DMS 273 treated with DMSO at 0.1 percent for 48 hours (cell line): ENCODE results near the gene ZNFX1.
"Not testable (repeated sequence)": the region's sequence is repeated elsewhere in the genome, so short reads cannot be mapped to it uniquely, and the experiment has no call there.

ENCODE experiments used
- DNase-seq: peaks from one replicate; lab custom pipeline; 2025; lab: John Stamatoyannopoulos, UW

Gene ZNFX1

GRCh38 chr20:49248301-49248700 lies 29.6 kb downstream of the ZNFX1 start:
- DNase-seq: no peak

DNA sequence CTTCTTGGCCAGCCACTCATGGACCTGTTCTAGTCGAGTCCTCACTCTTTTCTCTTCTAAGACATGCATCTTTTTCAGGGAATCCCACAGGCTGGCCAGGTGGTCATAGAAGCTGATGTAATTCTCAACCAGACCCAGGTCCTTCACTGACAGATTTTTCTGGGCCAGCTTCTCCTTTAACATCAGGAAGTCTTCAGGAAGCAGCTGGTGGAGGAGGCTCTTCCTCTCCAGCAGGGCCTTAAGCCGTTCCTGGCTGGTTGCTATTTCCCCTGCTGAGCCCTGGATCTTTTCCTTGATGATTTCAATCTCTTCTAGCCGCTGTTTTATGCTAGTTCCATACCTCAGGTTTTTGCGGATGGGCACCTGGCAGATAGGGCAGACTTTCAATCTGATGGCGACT lies 30.1 kb downstream of the ZNFX1 start:
- DNase-seq: no peak

DNA sequence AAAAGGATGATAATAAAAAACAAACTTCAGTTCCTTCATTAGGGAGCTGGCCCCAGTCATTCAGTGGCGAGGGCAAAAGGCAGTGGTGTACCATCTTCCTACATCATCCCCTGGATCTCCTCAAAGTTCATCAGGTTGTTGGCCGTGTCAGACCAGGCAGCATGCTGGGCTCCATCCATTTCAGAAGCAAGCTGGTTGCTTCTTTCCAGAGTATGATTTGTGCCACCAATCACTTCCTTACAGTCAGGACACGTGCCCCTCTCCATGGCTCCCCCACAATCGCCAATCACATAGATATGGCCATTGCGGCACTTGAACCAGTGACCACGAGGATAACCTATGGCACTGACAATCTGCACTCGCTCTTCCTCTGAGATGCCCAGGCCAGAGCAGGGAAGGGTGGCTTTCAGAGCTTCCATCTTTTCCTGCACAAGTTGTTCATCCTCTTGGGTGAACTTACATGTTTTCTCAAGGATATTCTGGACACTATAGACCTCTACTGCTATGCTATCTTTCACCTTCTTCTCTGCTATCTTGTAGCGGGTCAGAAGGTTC lies 30.6 kb downstream of the ZNFX1 start:
- DNase-seq: no peak

DNA sequence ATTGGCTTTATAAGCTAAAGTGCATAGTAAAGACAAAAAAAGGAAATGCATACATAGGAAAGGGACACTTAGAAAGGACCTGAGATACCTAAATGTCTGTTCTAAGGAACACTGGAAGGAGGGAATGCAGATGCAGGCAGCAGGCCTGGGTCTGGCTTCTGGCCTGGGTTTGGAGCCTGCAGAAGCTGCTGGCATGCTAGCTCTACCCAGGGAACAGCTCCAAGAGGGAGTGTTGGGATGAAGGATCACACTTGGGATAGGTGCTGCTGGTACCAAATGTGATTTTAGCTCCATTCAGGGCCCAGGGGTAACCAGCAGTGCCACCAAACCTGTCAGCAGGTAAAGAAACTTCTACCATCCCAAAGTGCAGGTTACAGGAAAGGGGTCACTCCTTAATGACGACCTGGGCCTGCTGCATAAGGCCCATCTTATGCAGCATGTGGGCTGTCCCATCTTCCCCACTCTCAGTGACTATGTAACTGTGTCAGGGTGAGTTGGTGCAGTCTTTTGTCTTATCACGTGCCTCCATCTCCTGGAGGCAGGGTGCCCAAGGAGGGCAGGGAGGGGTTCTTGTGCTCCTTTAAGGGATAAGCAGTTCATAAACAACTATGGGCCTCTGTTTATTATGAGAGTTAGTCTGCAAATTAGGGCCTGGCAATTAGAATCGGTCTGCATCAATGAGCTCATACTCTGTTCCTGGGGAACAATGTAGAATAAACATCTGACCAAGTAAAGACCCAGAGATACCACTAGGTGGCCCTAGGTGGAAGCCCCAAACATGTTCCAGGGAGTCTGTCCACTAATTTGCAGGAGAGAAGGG lies 31.7 kb downstream of the ZNFX1 start:
- no peak for DNase-seq

DNA sequence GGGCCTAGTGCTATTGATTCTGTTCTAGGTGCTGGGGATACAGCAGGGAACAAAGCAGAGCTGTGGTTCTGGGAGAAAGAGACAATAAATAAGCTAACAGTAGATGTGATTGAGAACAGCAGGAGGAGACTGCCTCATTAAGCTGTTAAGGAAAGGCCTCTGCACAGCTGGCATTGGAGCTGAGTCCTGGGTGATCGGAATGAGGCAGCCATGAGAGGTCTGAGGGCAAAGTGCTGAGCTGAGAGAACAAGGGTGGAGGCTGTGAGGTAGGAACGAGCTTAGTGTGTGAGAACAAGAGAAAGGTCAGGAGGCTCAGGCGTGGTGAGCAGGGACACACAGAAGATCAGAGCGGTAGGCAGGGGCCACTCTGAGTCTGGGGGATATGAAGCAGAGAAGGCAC lies 40.3 kb downstream of the ZNFX1 start:
- no peak for DNase-seq

DNA sequence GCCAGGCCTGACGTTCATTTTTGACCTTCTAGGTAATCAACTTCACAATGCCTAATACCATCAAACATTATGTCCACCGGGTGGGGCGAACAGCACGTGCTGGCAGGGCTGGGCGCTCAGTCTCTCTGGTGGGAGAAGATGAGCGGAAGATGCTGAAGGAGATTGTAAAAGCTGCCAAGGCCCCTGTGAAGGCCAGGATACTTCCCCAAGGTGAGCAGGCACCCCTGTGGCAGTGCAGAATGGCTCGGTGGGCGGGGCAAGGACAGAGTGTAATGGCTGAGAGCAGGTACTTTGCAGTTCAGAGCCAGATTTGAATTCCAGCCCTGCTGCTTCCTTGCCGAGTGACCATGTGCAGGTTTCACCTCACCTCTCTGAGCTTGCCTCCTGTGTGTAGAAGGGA lies 41.6 kb downstream of the ZNFX1 start:
- DNase-seq: no peak

DNA sequence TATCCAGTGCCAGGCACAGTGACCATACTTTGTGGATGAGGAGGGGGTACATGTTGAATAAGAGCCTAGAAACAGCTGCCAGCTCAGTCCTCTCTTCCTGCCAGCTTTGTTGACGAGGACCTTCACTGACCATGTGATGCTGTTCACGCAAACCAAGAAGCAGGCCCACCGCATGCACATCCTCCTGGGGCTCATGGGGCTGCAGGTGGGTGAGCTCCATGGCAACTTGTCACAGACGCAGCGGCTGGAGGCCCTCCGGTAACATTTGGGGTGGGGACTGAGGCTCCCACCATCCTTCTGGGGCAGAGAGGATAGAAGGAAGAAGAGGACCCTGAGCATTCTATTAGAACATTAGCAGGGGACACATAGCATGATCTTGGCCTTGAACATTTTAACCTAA lies 43.0 kb downstream of the ZNFX1 start:
- no peak for DNase-seq

- no peak for DNase-seq
Observed at GRCh38 chr20:49233226-49233625, 44.6 kb downstream of the ZNFX1 start.

DNA sequence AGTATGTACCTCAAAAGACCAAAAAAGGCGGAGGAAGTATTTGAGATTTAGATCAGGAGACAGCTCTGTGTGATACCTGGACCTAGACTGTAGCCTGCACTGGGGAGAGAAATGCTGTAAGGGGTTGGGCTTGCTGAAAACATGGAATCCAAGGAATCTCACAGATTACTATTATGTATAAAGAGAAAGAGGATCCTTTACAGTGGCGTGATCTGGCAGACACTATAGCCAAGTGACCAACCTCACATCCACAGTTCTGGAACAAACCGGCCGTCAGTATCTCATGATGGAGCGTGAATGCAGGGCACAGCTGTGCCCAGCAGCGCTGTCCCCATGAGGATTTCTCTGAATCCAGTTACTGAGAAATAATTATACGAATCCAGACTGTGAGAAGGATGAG lies 46.4 kb downstream of the ZNFX1 start:
- DNase-seq: no peak

- peak; percentile 88 for DNase-seq
Observed at GRCh38 chr20:49230561-49231133, 47.2 kb downstream of the ZNFX1 start.

DNA sequence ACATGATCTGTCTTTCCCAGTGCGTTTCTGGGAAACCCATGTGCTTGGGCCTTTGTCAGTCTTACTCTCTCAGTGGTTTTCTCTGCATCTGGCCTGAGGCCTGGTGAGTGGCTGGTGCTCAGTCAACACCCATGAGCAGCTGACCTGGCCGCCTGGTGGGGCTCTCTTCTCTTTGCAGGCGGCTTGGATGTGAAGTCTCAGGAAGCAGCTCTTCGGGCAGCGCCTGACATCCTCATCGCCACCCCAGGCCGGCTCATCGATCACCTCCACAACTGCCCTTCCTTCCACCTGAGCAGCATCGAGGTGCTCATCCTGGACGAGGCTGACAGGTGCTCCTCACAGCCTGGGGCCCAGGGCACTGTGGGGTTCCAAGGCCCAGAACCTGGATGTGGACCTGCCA lies 47.8 kb downstream of the ZNFX1 start:
- DNase-seq: no peak

- no peak for DNase-seq
Observed at GRCh38 chr20:49229381-49229780, 48.5 kb downstream of the ZNFX1 start.

DNA sequence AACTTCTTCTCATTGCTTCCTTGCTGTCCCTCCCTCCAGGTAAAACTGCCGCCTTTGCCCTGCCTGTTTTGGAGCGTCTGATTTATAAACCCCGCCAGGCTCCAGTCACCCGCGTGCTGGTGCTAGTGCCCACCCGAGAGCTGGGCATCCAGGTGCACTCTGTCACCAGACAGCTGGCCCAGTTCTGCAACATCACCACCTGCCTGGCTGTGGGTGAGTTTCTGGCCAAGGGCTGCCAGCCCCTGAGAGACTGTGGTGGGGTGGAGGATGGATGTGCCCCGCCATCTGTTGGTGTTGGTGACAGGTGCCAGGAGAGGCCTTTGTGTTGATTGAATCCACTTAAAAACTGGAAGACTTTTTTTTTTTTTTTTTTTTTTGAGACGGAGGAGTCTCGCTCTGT lies 49.2 kb downstream of the ZNFX1 start:
- peak; percentile 88 for DNase-seq

GRCh38 chr20:49225896-49226295 lies 52.0 kb downstream of the ZNFX1 start:
- no peak for DNase-seq

GRCh38 chr20:49219924-49220831 lies 57.7 kb downstream of the ZNFX1 start:
- DNase-seq: no peak

GRCh38 chr20:49219091-49219923 lies 58.5 kb downstream of the ZNFX1 start, which contains the start of gene DDX27:
TSS of gene DDX27 (plus strand) at chr20:49219416. CDS start at chr20:49219449, 33 bp downstream.
- DNase-seq: peak; percentile 97

- DNase-seq: not testable (repeated sequence)
Observed at GRCh38 chr20:49218739-49219090, 59.1 kb downstream of the ZNFX1 start.

DNA sequence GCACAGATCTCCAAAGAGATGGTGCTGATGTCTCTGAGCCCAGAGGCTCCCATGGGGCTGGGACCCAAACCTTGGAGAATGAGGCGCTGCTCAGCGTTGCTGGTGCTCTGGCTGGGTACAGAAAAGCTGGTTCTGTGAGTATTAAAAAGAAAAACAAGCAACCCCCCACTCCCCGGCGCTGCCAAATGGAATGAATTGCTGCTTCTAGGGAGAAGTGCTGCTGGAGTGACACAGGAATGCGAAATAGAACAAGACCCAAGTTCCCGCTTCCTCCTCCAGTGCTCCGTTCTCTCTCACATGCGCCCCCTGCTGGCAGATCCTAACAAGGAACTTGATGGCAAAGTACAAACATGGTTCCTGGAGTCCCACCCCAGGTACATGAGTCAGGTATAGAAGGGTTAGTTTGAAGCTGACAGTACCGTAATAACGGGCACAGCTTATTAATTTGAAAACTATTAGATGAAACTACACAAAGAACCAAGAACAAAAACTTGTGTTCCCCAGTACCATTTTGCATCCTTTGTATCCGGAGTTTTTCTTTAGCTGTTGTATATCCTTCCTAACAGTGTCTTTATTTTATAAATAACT lies 60.8 kb downstream of the ZNFX1 start:
- DNase-seq: peak; percentile 48

DNA sequence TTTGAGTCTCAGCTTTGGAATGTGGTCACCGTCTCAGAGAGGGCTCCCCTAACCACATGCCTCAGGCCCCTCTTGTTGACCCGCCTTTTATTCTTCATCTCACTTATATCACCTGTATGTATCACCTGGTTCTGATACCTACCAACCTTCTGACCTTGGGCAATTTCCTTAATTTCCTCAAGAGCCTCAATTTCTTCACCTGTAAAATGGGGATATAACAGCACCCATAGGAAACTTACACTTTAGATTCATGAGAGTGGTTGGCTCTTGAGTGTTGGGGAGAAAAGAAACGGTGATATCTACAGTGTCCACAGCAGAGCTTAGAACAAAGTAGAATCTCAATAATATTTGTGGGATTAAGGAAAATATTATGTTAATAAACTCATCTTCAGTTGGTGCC lies 62.6 kb downstream of the ZNFX1 start:
- DNase-seq: no peak

- no peak for DNase-seq
Observed at GRCh38 chr20:49214571-49214970, 63.3 kb downstream of the ZNFX1 start.

DNA sequence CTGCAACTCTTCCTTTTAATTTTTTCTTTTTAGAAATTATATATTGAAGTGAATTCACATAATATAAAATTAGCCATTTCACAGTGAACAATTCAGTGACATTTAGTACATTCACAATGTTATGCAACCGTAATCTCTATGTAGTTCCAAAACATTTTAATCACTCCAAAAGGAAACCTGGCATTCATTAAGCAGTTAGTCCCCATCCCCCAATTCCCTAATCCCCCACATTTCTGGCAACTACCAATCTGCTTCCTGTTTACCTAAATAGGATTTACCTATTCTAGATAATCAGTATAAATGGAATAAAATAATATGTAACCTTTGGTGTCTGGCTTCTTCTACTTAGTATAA lies 67.1 kb downstream of the ZNFX1 start:
- DNase-seq: no peak
